Neural progenitor cell (in vitro differentiated cells): ENCODE data around the gene MSANTD1. TPM values are rescaled to one million over a fixed set of nuclear protein-coding genes. Genes with fewer than 3 reads are reported as not detected.

Source experiments
- DNase-seq: peaks from one replicate; pipeline ENCODE4 v3.0.0-alpha.2; 2016; ENCODE audit warnings: low spot score
- H2AFZ ChIP-seq: fragments of 200-600 bp; sonication (generic); replicated peaks from 2 replicates; pipeline ENCODE4 v1.6.1; 2016; ENCODE audit warnings: antibody characterized with exemption
- H3F3A ChIP-seq: fragments of 200-600 bp; sonication (generic); 2 replicates; pipeline ENCODE4 v1.6.1; 2016; ENCODE audit warnings: antibody characterized with exemption, low read depth
- H3K27ac ChIP-seq: fragments of 200-600 bp; sonication (generic); 2 replicates; pipeline ENCODE4 v1.5.1; 2016; ENCODE audit warnings: mild to moderate bottlenecking
- H3K27me3 ChIP-seq: fragments of 200-600 bp; sonication (generic); 2 replicates; pipeline ENCODE4 v1.6.1; 2016; ENCODE audit warnings: mild to moderate bottlenecking, moderate library complexity
- H3K36me3 ChIP-seq: fragments of 200-600 bp; sonication (generic); 2 replicates; pipeline ENCODE4 v1.5.1; 2016
- H3K4me1 ChIP-seq: fragments of 200-600 bp; sonication (generic); 2 replicates; pipeline ENCODE4 v1.6.1; 2016; ENCODE audit warnings: mixed run types
- H3K4me2 ChIP-seq: fragments of 200-600 bp; sonication (generic); 2 replicates; pipeline ENCODE4 v1.6.1; 2016
- H3K4me3 ChIP-seq: fragments of 200-600 bp; sonication (generic); 2 replicates; pipeline ENCODE4 v1.5.1; 2016
- H3K79me2 ChIP-seq: fragments of 200-600 bp; sonication (generic); 2 replicates; pipeline ENCODE4 v1.6.1; 2016; ENCODE audit warnings: low read depth
- H3K9ac ChIP-seq: fragments of 200-600 bp; sonication (generic); 2 replicates; pipeline ENCODE4 v1.6.1; 2016
- H3K9me3 ChIP-seq: fragments of 200-600 bp; sonication (generic); 2 replicates; pipeline ENCODE4 v1.5.1; 2016; ENCODE audit warnings: low read depth
- H4K20me1 ChIP-seq: fragments of 200-600 bp; sonication (generic); 2 replicates; pipeline ENCODE4 v1.6.1; 2016; ENCODE audit warnings: low read depth
- H3K27ac Mint-ChIP-seq: 3 replicates; pipeline ENCODE4 v1.8.0; 2021; ENCODE audit warnings: mixed read lengths
- H3K27me3 Mint-ChIP-seq: 2 replicates; pipeline ENCODE4 v1.8.0; 2022; ENCODE audit warnings: low read depth, mild to moderate bottlenecking, inconsistent platforms, moderate library complexity, mixed read lengths; ENCODE audit not compliant: insufficient read depth
- H3K36me3 Mint-ChIP-seq: 3 replicates; pipeline ENCODE4 v1.8.0; 2021; ENCODE audit warnings: mixed read lengths
- H3K4me1 Mint-ChIP-seq: 3 replicates; pipeline ENCODE4 v1.8.0; 2021; ENCODE audit warnings: mixed read lengths
- H3K4me3 Mint-ChIP-seq: 3 replicates; pipeline ENCODE4 v1.8.0; 2021; ENCODE audit warnings: mild to moderate bottlenecking, moderate library complexity, mixed read lengths
- H3K9me3 Mint-ChIP-seq: 3 replicates; pipeline ENCODE4 v1.8.0; 2020; ENCODE audit warnings: mixed read lengths
- EZH2 ChIP-seq: fragments of 200-600 bp; sonication (generic); IDR thresholded peaks from 2 replicates; pipeline ENCODE4 v1.6.1; 2017; ENCODE audit warnings: antibody characterized with exemption, mild to moderate bottlenecking, moderate library complexity
- EZH2phosphoT487 ChIP-seq: fragments of 200-600 bp; sonication (generic); IDR thresholded peaks from 2 replicates; pipeline ENCODE4 v1.6.1; 2017; ENCODE audit warnings: antibody characterized with exemption
- total RNA-seq: library from RNA; depleted of rRNA; stranded (reverse); fragments of >200 nt; gene quantifications from 2 replicates; pipeline ENCODE4 v1.2.3, GENCODE V29; 2015; ENCODE audit warnings: low replicate concordance
- TF ChIP-seq, protein P1 (sequence below): fragments of 200-600 bp; sonication (generic); IDR thresholded peaks from 2 replicates; pipeline ENCODE4 v1.5.1; 2017; ENCODE audit warnings: antibody characterized with exemption, mild to moderate bottlenecking

MSANTD1 gene
- total RNA-seq, 1 donor from 2014 or later, result 0.17 TPM

- H3K36me3 ChIP-seq, result no peaks in the 10 kb centered on the region
- no peak overlapping the region for H3K27ac ChIP-seq
- H3K79me2 ChIP-seq, result no peaks in the 10 kb centered on the region
- H3K4me1 ChIP-seq, result peaks cover 10% of the 10 kb centered on the region
- Mint-ChIP-seq H3K4me3 (no peak overlapping the region), H3K27me3 (peaks cover 10% of the 10 kb centered on the region), H3K27ac (peak overlapping the region; percentile 78), H3K9me3 (no peaks in the 10 kb centered on the region), H3K36me3 (peaks cover 14% of the 10 kb centered on the region), H3K4me1 (peaks cover 25% of the 10 kb centered on the region)
- no peak for TF ChIP-seq EZH2phosphoT487
- no peak for TF ChIP-seq EZH2
- TF ChIP-seq, protein P1, sequence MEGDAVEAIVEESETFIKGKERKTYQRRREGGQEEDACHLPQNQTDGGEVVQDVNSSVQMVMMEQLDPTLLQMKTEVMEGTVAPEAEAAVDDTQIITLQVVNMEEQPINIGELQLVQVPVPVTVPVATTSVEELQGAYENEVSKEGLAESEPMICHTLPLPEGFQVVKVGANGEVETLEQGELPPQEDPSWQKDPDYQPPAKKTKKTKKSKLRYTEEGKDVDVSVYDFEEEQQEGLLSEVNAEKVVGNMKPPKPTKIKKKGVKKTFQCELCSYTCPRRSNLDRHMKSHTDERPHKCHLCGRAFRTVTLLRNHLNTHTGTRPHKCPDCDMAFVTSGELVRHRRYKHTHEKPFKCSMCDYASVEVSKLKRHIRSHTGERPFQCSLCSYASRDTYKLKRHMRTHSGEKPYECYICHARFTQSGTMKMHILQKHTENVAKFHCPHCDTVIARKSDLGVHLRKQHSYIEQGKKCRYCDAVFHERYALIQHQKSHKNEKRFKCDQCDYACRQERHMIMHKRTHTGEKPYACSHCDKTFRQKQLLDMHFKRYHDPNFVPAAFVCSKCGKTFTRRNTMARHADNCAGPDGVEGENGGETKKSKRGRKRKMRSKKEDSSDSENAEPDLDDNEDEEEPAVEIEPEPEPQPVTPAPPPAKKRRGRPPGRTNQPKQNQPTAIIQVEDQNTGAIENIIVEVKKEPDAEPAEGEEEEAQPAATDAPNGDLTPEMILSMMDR, result no peak
- H3K4me2 ChIP-seq, result no peak overlapping the region
- H2AFZ ChIP-seq, result no peak overlapping the region
- no peaks in the 10 kb centered on the region for H3F3A ChIP-seq
- H4K20me1 ChIP-seq, result peaks cover 14% of the 10 kb centered on the region
- no peak overlapping the region for H3K4me3 ChIP-seq
- DNase-seq, result no peak
- H3K9me3 ChIP-seq, result no peaks in the 10 kb centered on the region
- no peaks in the 10 kb centered on the region for H3K27me3 ChIP-seq
- no peak overlapping the region for H3K9ac ChIP-seq
Measured at GRCh38 chr4:3239998-3240920, 8.7 kb upstream of the MSANTD1 start.

DNA sequence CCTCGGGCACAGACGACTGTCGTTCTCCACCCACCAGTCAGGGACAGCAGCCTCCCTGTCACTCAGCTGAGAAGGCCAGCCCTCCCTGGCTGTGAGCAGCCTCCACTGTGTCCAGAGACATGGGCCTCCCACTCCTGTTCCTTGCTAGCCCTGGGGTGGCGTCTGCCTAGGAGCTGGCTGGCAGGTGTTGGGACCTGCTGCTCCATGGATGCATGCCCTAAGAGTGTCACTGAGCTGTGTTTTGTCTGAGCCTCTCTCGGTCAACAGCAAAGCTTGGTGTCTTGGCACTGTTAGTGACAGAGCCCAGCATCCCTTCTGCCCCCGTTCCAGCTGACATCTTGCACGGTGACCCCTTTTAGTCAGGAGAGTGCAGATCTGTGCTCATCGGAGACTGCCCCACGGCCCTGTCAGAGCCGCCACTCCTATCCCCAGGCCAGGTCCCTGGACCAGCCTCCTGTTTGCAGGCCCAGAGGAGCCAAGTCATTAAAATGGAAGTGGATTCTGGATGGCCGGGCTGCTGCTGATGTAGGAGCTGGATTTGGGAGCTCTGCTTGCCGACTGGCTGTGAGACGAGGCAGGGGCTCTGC is 7.9 kb upstream of the MSANTD1 start:
- H4K20me1 ChIP-seq, result peaks cover 14% of the 10 kb centered on the region
- no peaks in the 10 kb centered on the region for H3K9me3 ChIP-seq
- peaks cover 25% of the 10 kb centered on the region for H3K4me1 Mint-ChIP-seq
- no peak overlapping the region for H3K4me3 ChIP-seq
- no peaks in the 10 kb centered on the region for H3K79me2 ChIP-seq
- no peak overlapping the region for H3K4me2 ChIP-seq
- H2AFZ ChIP-seq, result no peak overlapping the region
- peaks cover 10% of the 10 kb centered on the region for H3K27me3 Mint-ChIP-seq
- no peaks in the 10 kb centered on the region for H3K9me3 Mint-ChIP-seq
- H3K36me3 Mint-ChIP-seq, result peaks cover 14% of the 10 kb centered on the region
- peak overlapping the region; percentile 4 for H3K27ac Mint-ChIP-seq
- no peaks in the 10 kb centered on the region for H3K36me3 ChIP-seq
- H3K9ac ChIP-seq, result no peak overlapping the region
- H3K27ac ChIP-seq, result no peak overlapping the region
- peaks cover 10% of the 10 kb centered on the region for H3K4me1 ChIP-seq
- H3K4me3 Mint-ChIP-seq, result no peak overlapping the region
- TF ChIP-seq EZH2phosphoT487 (no peak), EZH2 (no peak)
- TF ChIP-seq, protein P1, result no peak
- no peaks in the 10 kb centered on the region for H3F3A ChIP-seq
- H3K27me3 ChIP-seq, result no peaks in the 10 kb centered on the region
- no peak for DNase-seq

- Histone ChIP-seq H3K27ac (no peak overlapping the region), H4K20me1 (peaks cover 13% of the 10 kb centered on the region), H3K9me3 (no peaks in the 10 kb centered on the region), H3K4me3 (no peak overlapping the region), H3K27me3 (no peaks in the 10 kb centered on the region), H2AFZ (no peak overlapping the region), H3K79me2 (no peaks in the 10 kb centered on the region), H3K36me3 (no peaks in the 10 kb centered on the region), H3K4me2 (no peak overlapping the region), H3K4me1 (peaks cover 10% of the 10 kb centered on the region), H3K9ac (no peak overlapping the region), H3F3A (no peaks in the 10 kb centered on the region)
- peaks cover 10% of the 10 kb centered on the region for H3K27me3 Mint-ChIP-seq
- no peak overlapping the region for H3K4me3 Mint-ChIP-seq
- no peaks in the 10 kb centered on the region for H3K9me3 Mint-ChIP-seq
- peak overlapping the region; percentile 20 for H3K27ac Mint-ChIP-seq
- TF ChIP-seq EZH2 (no peak), EZH2phosphoT487 (no peak)
- TF ChIP-seq, protein P1, result no peak
- DNase-seq, result no peak
- H3K36me3 Mint-ChIP-seq, result peaks cover 14% of the 10 kb centered on the region
- peaks cover 25% of the 10 kb centered on the region for H3K4me1 Mint-ChIP-seq
Measured at GRCh38 chr4:3241898-3242524, 6.9 kb upstream of the MSANTD1 start.
